H1 (cell line): Measurements from ENCODE around the gene MUC13. TPM values are rescaled to one million over a fixed set of nuclear protein-coding genes. Genes with fewer than 3 reads are reported as not detected.

ENCODE experiments used
- CTCF ChIA-PET: fragments of 300-600 bp; sonication (Branson Sonifier 250); formaldehyde crosslinking; loops from one replicate; lab custom pipeline; 2021; ENCODE audit not compliant: partially characterized antibody; lab: Charles Lee
- POLR2A ChIA-PET: fragments of 300-600 bp; sonication (Branson Sonifier 250); formaldehyde crosslinking; loops from one replicate; lab custom pipeline; 2021; ENCODE audit warnings: inconsistent platforms; ENCODE audit not compliant: partially characterized antibody; lab: Charles Lee
- DNase-seq, 2 experiments: peaks; one replicate each; pipeline versions ENCODE4 v3.0.0 to v3.0.0-alpha.2; 2010 to 2022; ENCODE audit warnings: low spot score in 2 of 2, low read depth in 1 of 2, mixed read lengths in 1 of 2
- FAIRE-seq: peaks from 2 replicates; lab custom pipeline; 2011; peaks lifted over from hg19 to GRCh38; lab: Jason Lieb, UNC
- H2AFZ ChIP-seq: 2 replicates; pipeline ENCODE4 v1.8.1; 2012; ENCODE audit warnings: low read length, inconsistent platforms
- H2AK5ac ChIP-seq: 2 replicates; pipeline ENCODE4 v1.6.1; 2013; ENCODE audit warnings: low read depth, low read length
- H2BK120ac ChIP-seq: replicated peaks from 2 replicates; pipeline ENCODE3; 2013; ENCODE audit warnings: low read depth, low read length, inconsistent platforms
- H2BK12ac ChIP-seq: 2 replicates; pipeline ENCODE4 v1.6.1; 2013; ENCODE audit warnings: low read depth, low read length
- H2BK15ac ChIP-seq: 2 replicates; pipeline ENCODE4 v1.6.1; 2013; ENCODE audit warnings: low read length
- H2BK20ac ChIP-seq: 2 replicates; pipeline ENCODE4 v1.6.1; 2013; ENCODE audit warnings: low read length
- H2BK5ac ChIP-seq: 2 replicates; pipeline ENCODE4 v1.6.1; 2013; ENCODE audit warnings: low read depth, low read length
- H3K14ac ChIP-seq: 2 replicates; pipeline ENCODE4 v1.6.1; 2013; ENCODE audit warnings: inconsistent platforms; ENCODE audit not compliant: insufficient read length
- H3K18ac ChIP-seq: 2 replicates; pipeline ENCODE4 v1.6.1; 2013; ENCODE audit warnings: low read length; ENCODE audit errors: extremely low read depth
- H3K23ac ChIP-seq: 2 replicates; pipeline ENCODE4 v1.6.1; 2013; ENCODE audit warnings: inconsistent platforms; ENCODE audit not compliant: insufficient read length
- H3K23me2 ChIP-seq: 2 replicates; pipeline ENCODE4 v1.6.1; 2013; ENCODE audit warnings: low read depth, low read length
- H3K27ac ChIP-seq: 2 replicates; pipeline ENCODE4 v1.6.1; 2011; ENCODE audit warnings: low read depth, low read length, inconsistent platforms
- H3K27me3 ChIP-seq, 4 experiments: replicated peaks in 1 of 4; 1 replicate in 1 of 4; 2 replicates in 3 of 4; pipeline versions ENCODE4 v1.6.1 to v1.8.1; 2011 to 2013; ENCODE audit warnings: low read length in 3 of 4, mild to moderate bottlenecking in 3 of 4, inconsistent platforms in 2 of 4, mixed read lengths in 2 of 4, moderate library complexity in 1 of 4; ENCODE audit not compliant: control insufficient read depth in 3 of 4, insufficient read depth in 3 of 4; ENCODE audit errors: extremely low read depth in 1 of 4
- H3K36me3 ChIP-seq, 4 experiments: 2 replicates each; pipeline versions ENCODE4 v1.6.1 to v1.8.1; 2011 to 2013; ENCODE audit warnings: mild to moderate bottlenecking in 4 of 4, low read length in 3 of 4, moderate library complexity in 2 of 4, control low read depth in 1 of 4, inconsistent platforms in 1 of 4; ENCODE audit not compliant: insufficient read depth in 4 of 4, control insufficient read depth in 2 of 4
- H3K4ac ChIP-seq: replicated peaks from 2 replicates; pipeline ENCODE3; 2013; ENCODE audit warnings: low read length, low read depth, mixed read lengths, inconsistent platforms; ENCODE audit not compliant: insufficient read length
- H3K4me1 ChIP-seq, 4 experiments: replicated peaks in 1 of 4; 1 replicate in 1 of 4; 2 replicates in 3 of 4; pipeline versions ENCODE4 v1.6.1 to v1.8.1; 2011 to 2013; ENCODE audit warnings: low read length in 3 of 4, inconsistent platforms in 2 of 4, mixed read lengths in 1 of 4; ENCODE audit not compliant: insufficient read depth in 4 of 4, control insufficient read depth in 3 of 4
- H3K4me2 ChIP-seq, 2 experiments: 2 replicates each; pipeline versions ENCODE4 v1.6.1 to v1.8.1; 2011 to 2013; ENCODE audit warnings: low read depth in 2 of 2, low read length in 2 of 2, control low read depth in 1 of 2, inconsistent platforms in 1 of 2, mild to moderate bottlenecking in 1 of 2; ENCODE audit not compliant: insufficient read depth in 1 of 2
- H3K4me3 ChIP-seq, 4 experiments: fragments of 200-600, 300-600 bp in 1 of 4; sonication (generic), shearing (Covaris generic), sonication (Bioruptor Twin) in 1 of 4; 2 replicates each; pipeline versions ENCODE4 v1.5.1 to v1.8.1; 2011 to 2016; ENCODE audit warnings: low read length in 4 of 4, low read depth in 3 of 4, control low read depth in 2 of 4, inconsistent platforms in 2 of 4, mild to moderate bottlenecking in 2 of 4, mixed read lengths in 1 of 4, moderate library complexity in 1 of 4; ENCODE audit not compliant: insufficient read depth in 2 of 4; ENCODE audit errors: extremely low read depth in 1 of 4
- H3K56ac ChIP-seq: replicated peaks from 2 replicates; pipeline ENCODE3; 2013; ENCODE audit warnings: low read depth, mild to moderate bottlenecking, mixed read lengths, low read length, inconsistent platforms; ENCODE audit not compliant: insufficient read length
- H3K79me1 ChIP-seq: 2 replicates; pipeline ENCODE4 v1.6.1; 2013; ENCODE audit warnings: low read depth, low read length, control low read depth
- H3K79me2 ChIP-seq, 2 experiments: 2 replicates each; pipeline versions ENCODE4 v1.6.1 to v1.8.1; 2012 to 2013; ENCODE audit warnings: low read length in 2 of 2, mild to moderate bottlenecking in 2 of 2, inconsistent platforms in 1 of 2; ENCODE audit not compliant: insufficient read depth in 2 of 2, control insufficient read depth in 1 of 2
- H3K9ac ChIP-seq, 4 experiments: replicated peaks in 1 of 4; 1 replicate in 1 of 4; 2 replicates in 3 of 4; pipeline versions ENCODE4 v1.6.1 to v1.8.1; 2011 to 2013; ENCODE audit warnings: low read depth in 3 of 4, low read length in 3 of 4, control low read depth in 2 of 4, mild to moderate bottlenecking in 2 of 4, moderate library complexity in 2 of 4, inconsistent platforms in 1 of 4; ENCODE audit errors: extremely low read depth in 1 of 4
- H3K9me3 ChIP-seq, 2 experiments: 2 replicates each; pipeline versions ENCODE4 v1.6.1 to v1.8.1; 2012 to 2013; ENCODE audit warnings: mild to moderate bottlenecking in 2 of 2, moderate library complexity in 2 of 2, control low read depth in 1 of 2, inconsistent platforms in 1 of 2, low read depth in 1 of 2, low read length in 1 of 2, mixed read lengths in 1 of 2; ENCODE audit not compliant: insufficient read depth in 2 of 2
- H4K20me1 ChIP-seq, 2 experiments: replicated peaks in 1 of 2; 2 replicates each; pipeline versions ENCODE3 to v1.8.1; 2011 to 2013; ENCODE audit warnings: inconsistent platforms in 2 of 2, low read length in 2 of 2, mild to moderate bottlenecking in 1 of 2; ENCODE audit not compliant: insufficient read depth in 2 of 2, control insufficient read depth in 1 of 2
- H4K5ac ChIP-seq: 2 replicates; pipeline ENCODE4 v1.6.1; 2013; ENCODE audit warnings: low read length, low read depth, mixed read lengths, inconsistent platforms; ENCODE audit not compliant: insufficient read length
- H4K8ac ChIP-seq: 2 replicates; pipeline ENCODE4 v1.8.0; 2013; ENCODE audit warnings: mild to moderate bottlenecking, moderate library complexity, low read length, inconsistent platforms; ENCODE audit not compliant: insufficient read depth; ENCODE audit errors: extremely low read depth
- H4K91ac ChIP-seq: replicated peaks from 2 replicates; pipeline ENCODE3; 2013; ENCODE audit warnings: low read length, mixed read lengths, inconsistent platforms; ENCODE audit not compliant: insufficient read length
- BACH1 ChIP-seq: IDR thresholded peaks from 2 replicates; pipeline ENCODE4 v1.6.1; 2012; ENCODE audit warnings: low read length, improper control_type of control experiment
- EP300 ChIP-seq, 2 experiments: IDR thresholded peaks; 1 replicate in 1 of 2; 2 replicates in 1 of 2; pipeline ENCODE4 v1.6.1; 2011 to 2012; ENCODE audit warnings: low read depth in 2 of 2, low read length in 2 of 2, mild to moderate bottlenecking in 2 of 2, borderline replicate concordance in 1 of 2, inconsistent platforms in 1 of 2, moderate library complexity in 1 of 2
- FOSL1 ChIP-seq: IDR thresholded peaks from 2 replicates; pipeline ENCODE4 v1.6.1; 2011; ENCODE audit warnings: mild to moderate bottlenecking, low read depth, low read length, moderate library complexity; ENCODE audit not compliant: insufficient read depth
- JUN ChIP-seq: IDR thresholded peaks from 2 replicates; pipeline ENCODE4 v1.6.1; 2011; ENCODE audit warnings: low read depth, mild to moderate bottlenecking, improper control_type of control experiment, low read length
- POLR2AphosphoS5 ChIP-seq: IDR thresholded peaks from 2 replicates; pipeline ENCODE4 v1.6.1; 2011; ENCODE audit warnings: low read depth, low read length
- POU5F1 ChIP-seq: IDR thresholded peaks from 2 replicates; pipeline ENCODE4 v1.6.1; 2011; ENCODE audit warnings: low read depth, mild to moderate bottlenecking, low read length, moderate library complexity
- SIX5 ChIP-seq: IDR thresholded peaks from 2 replicates; pipeline ENCODE4 v1.6.1; 2011; ENCODE audit warnings: mild to moderate bottlenecking, low read depth, low read length
- SP1 ChIP-seq: IDR thresholded peaks from 2 replicates; pipeline ENCODE4 v1.6.1; 2011; ENCODE audit warnings: low read depth, low read length
- TCF12 ChIP-seq: IDR thresholded peaks from 2 replicates; pipeline ENCODE4 v1.6.1; 2011; ENCODE audit warnings: low read depth, mild to moderate bottlenecking, low read length
- ZNF274 ChIP-seq: IDR thresholded peaks from 2 replicates; pipeline ENCODE4 v1.7.0; 2012; ENCODE audit warnings: low read length, borderline replicate concordance; ENCODE audit errors: extremely low read depth
- WGBS, 2 experiments: shearing (Covaris generic) in 1 of 2; methylation state at CpG; one replicate each; pipeline versions ENCODE4 v1.1.6 to v1.1.7; 2013 to 2015; ENCODE audit warnings: low lambda C conversion rate in 2 of 2, mixed read lengths in 2 of 2, inconsistent platforms in 1 of 2, low coverage in 1 of 2, missing lambda C conversion rate in 1 of 2; ENCODE audit not compliant: insufficient replicate concordance in 2 of 2, insufficient coverage in 1 of 2, insufficient read length in 1 of 2; ENCODE audit errors: extremely low coverage in 1 of 2, missing lambda C conversion rate in 1 of 2; 5-methylcytosine and 5-hydroxymethylcytosine counted together
- polyA plus RNA-seq, 7 experiments: library from polyadenylated mRNA; depleted of rRNA in 3 of 7; stranded (reverse) in 5 of 7; unstranded in 2 of 7; fragments of >200 nt in 5 of 7; fragments of 200-250 nt in 2 of 7; gene quantifications; 1 replicate in 5 of 7; 2 replicates in 1 of 7; 4 replicates in 1 of 7; pipeline versions ENCODE4 v1.2.1 to v1.2.3, GENCODE V29; 2011 to 2013; ENCODE audit warnings: missing spikeins in 2 of 7, mixed read lengths in 2 of 7
- total RNA-seq: library from RNA; stranded (reverse); fragmentation: NEBNext Ultra II Directional; extraction: Animal tissue kit (Norgen Biotek cat#: 25700); gene quantifications from 2 replicates; pipeline ENCODE4 v1.2.1, GENCODE V29; 2021
- TF ChIP-seq, protein P1 (sequence below): IDR thresholded peaks from 2 replicates; pipeline ENCODE4 v1.6.1; 2012; ENCODE audit warnings: inconsistent platforms

MUC13 gene
- total and polyA plus RNA-seq, 2 of the 8 experiments (the other 6 are each of a cell fraction or from before 2014, with no cell fraction given) = not detected

DNA sequence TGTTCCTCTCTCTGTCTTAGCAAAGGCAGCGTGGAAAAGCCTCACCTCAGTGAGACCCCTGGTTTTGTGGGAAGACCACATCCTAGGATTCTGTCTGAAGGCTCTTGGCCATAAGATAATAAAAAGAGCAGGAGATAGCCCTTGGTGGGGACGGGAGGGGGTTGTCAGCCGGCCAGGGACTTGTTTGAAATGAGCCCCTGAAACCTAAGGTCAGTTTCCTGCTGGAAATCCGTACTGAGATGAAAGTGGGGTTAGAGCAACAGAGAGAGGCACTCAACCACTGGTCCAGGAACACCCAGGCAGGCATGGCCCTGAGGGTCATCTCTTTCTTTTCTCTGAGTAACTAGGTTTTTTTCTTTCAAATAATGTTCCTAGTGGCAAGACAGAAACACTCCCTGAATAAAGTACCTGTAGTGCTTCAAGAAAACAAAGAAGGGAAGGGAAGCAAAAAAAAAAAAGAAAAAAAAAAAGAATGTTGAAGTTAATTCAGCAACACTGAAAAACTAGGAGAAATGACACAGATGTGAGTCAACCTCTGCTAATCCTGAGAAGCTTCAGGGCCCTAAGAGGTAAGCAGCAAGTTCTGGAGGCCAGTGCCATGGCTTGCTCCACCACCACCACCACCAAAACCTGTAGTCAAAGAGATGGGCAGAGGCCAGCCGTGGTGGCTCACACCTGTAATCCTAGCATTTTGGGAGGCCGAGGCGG lies 50.6 kb downstream of the MUC13 start:
- peaks cover 13 to 65% of the 10 kb centered on the region in 2 experiments for H3K79me2 ChIP-seq
- peak overlapping the region; percentile 35; the same call in 1 of the 2 replicates for H2BK12ac ChIP-seq
- WGBS, 2 experiments = 66% methylated on average over 7 of the region's 7 CpGs; no CpG with 5 or more reads in 1 of the 2 experiments
- H2BK20ac ChIP-seq = no peak overlapping the region
- ChIA-PET CTCF (interaction anchor here (0.7 to 1.9 kb wide), 8 partner anchors 17 to 189 kb away, joined by 3 to 5 read pairs (median 3); no protein-coding TSS in a partner anchor), POLR2A (interaction anchor here (0.6 to 1.5 kb wide), 4 partner anchors 36 to 61 kb away, joined by 3 to 4 read pairs (median 3); no protein-coding TSS in a partner anchor)
- no peak overlapping the region for H2BK15ac ChIP-seq
- no peaks in the 10 kb centered on the region for H3K9me3 ChIP-seq
- no peak overlapping the region for H4K5ac ChIP-seq
- no peak overlapping the region for H3K4ac ChIP-seq
- no peaks in the 10 kb centered on the region for H4K20me1 ChIP-seq
- H3K27ac ChIP-seq = 0 out of 2 replicates have a peak overlapping the region, but pooled peaks have one; percentile 14
- no peak overlapping the region for H3K9ac ChIP-seq
- H2AK5ac ChIP-seq = no peak overlapping the region
- H3K79me1 ChIP-seq = peaks cover 3% of the 10 kb centered on the region
- peak overlapping the region; percentile 71; the same call in 1 of the 2 replicates for H2BK5ac ChIP-seq
- H3K4me1 ChIP-seq = peaks cover 7 to 31% (median 31%) of the 10 kb centered on the region in 4 experiments
- H3K56ac ChIP-seq = no peak overlapping the region
- H2BK120ac ChIP-seq = peak overlapping the region; percentile 36
- FAIRE-seq = no peak
- peak overlapping the region in 1 of 2 experiments; percentile 93; a peak in 1 of 4 replicates for H3K4me2 ChIP-seq
- no peak overlapping the region for H2AFZ ChIP-seq
- H3K14ac ChIP-seq = no peak overlapping the region
- H3K27me3 ChIP-seq = no peaks in the 10 kb centered on the region
- H4K8ac ChIP-seq = no peak overlapping the region
- no peak overlapping the region for H3K23ac ChIP-seq
- H3K36me3 ChIP-seq = no peaks in the 10 kb centered on the region
- H3K23me2 ChIP-seq = peaks cover 5% of the 10 kb centered on the region
- DNase-seq = no peak
- H3K4me3 ChIP-seq = peak overlapping the region in 1 of 4 experiments; percentile 27; a peak in 1 of 8 replicates
- H4K91ac ChIP-seq = peak overlapping the region; percentile 52
- TF ChIP-seq SIX5 (no peak), TCF12 (no peak), FOSL1 (no peak), ZNF274 (no peak), POU5F1 (no peak), SP1 (no peak), POLR2AphosphoS5 (no peak), BACH1 (no peak), JUN (no peak), EP300 (IDR thresholded peaks at IDR 0.05; ENCODE audit: borderline replicate concordance in 1 of 2, low read depth in 2 of 2, low read length in 2 of 2) (no peak)
- TF ChIP-seq, protein P1, sequence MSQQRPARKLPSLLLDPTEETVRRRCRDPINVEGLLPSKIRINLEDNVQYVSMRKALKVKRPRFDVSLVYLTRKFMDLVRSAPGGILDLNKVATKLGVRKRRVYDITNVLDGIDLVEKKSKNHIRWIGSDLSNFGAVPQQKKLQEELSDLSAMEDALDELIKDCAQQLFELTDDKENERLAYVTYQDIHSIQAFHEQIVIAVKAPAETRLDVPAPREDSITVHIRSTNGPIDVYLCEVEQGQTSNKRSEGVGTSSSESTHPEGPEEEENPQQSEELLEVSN = no peak
- peak overlapping the region; percentile 53; the same call in 1 of the 2 replicates for H3K18ac ChIP-seq
